ENCODE data around the gene FAM98C. TPM values are rescaled to one million over a fixed set of nuclear protein-coding genes. Genes with fewer than 3 reads are reported as not detected.

FAM98C gene
- polyA plus RNA-seq (4.5 to 9.5 TPM (median 5.8 TPM) in 3 replicates), polyA minus RNA-seq (2.3 to 6.9 TPM (median 4.2 TPM) in 3 replicates)
- 2.0 TPM for polyA plus RNA-seq (2011; ENCODE audit: low read depth)
- polyA plus RNA-seq (2011; cell fraction: cytosol; rRNA removed), result 2.7 and 8.1 TPM in 2 replicates
- 9.7 and 12.4 TPM in 2 replicates for polyA plus RNA-seq (2011; cell fraction: nucleus; rRNA removed)
- 8.2 and 10.2 TPM in 2 replicates for polyA plus RNA-seq (2012; ENCODE audit: low replicate concordance)
- polyA minus RNA-seq (2011; cell fraction: cytosol; rRNA and poly(A)+ RNA removed), result 9.0 TPM
- polyA minus RNA-seq (2011; cell fraction: nucleus; rRNA and poly(A)+ RNA removed), result 1.5 and 3.4 TPM in 2 replicates

DNA sequence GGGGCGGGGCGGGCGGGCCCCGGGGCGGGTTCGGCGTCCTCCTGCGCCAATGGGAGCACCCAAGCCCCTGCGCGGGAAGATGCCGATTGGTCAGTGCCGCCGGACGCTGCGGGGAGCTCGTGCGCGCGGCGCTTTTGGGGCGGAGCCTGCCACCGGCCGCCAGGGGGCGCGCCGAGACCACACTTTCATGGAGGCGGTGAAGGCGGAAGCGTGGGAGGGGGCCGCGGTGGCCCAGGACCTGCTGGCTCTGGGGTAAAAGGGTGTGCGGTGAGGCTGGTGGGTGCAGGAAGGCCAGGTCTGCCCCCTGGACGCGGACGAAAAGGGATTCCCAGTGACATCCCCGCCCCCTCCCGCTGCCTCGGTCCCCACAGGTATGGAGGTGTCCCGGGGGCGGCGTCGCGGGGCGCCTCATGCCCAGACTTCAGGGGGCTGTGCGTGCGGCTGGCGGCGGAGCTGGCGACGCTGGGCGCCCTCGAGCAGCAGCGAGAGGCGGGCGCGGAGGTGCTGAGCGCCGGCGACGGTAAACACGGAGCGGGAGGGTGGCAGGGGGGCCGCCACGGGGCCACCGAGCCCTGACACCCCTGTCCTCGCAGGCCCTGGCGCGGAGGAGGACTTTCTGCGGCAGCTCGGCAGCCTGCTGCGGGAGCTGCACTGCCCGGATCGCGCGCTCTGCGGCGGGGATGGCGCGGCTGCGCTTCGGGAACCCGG is at the start of gene FAM98C:
Gene FAM98C, plus strand, starts transcription at position 127 of the 708 bp plus-strand sequence. Its CDS starts 61 bp downstream, at position 188.
- Histone ChIP-seq H3K79me2 (ENCODE audit: control insufficient read depth, insufficient read depth, low read length) (no peaks in the 10 kb centered on the region), H4K20me1 (ENCODE audit: control insufficient read depth, extremely low read depth, insufficient read depth, low read length) (no peaks in the 10 kb centered on the region), H3K4me2 (ENCODE audit: control insufficient read depth, extremely low read depth, insufficient read depth, low read depth, low read length) (peak within 1 kb of the TSS; percentile 91), H3K4me1 (ENCODE audit: control insufficient read depth, extremely low read depth, insufficient read depth, low read length) (peaks cover 4% of the 10 kb centered on the region), H3K9me3 (ENCODE audit: control insufficient read depth, low read depth, low read length) (no peaks in the 10 kb centered on the region), H2AFZ (ENCODE audit: control insufficient read depth, low read length) (peak within 1 kb of the TSS; percentile 88), H3K9ac (ENCODE audit: control insufficient read depth, extremely low read depth, insufficient read depth, low read length) (peak within 1 kb of the TSS; percentile 78), H3K4me3 (ENCODE audit: control insufficient read depth in 2 of 3, extremely low read depth in 1 of 3, insufficient read depth in 2 of 3, low read depth in 1 of 3, low read length in 3 of 3) (peak within 1 kb of the TSS; percentile 72 to 88 (median 76)), H3K27ac (ENCODE audit: control insufficient read depth, insufficient read depth, low read length) (peak within 1 kb of the TSS; percentile 36), H3K27me3 (ENCODE audit: control insufficient read depth, extremely low read depth, insufficient read depth, low read length) (no peaks in the 10 kb centered on the region), H3K36me3 (ENCODE audit: control insufficient read depth in 2 of 2, extremely low read depth in 1 of 2, insufficient read depth in 2 of 2, low read length in 2 of 2) (peaks cover 0 to 4% of the 10 kb centered on the region in 2 experiments), H3K9me1 (ENCODE audit: control insufficient read depth, extremely low read depth, insufficient read depth, low read length) (no peaks in the 10 kb centered on the region)
- dilution Hi-C loops (cut with MboI; ENCODE audit: extremely low pct_ligation_motif_present, low sequenced_read_pairs), result no loop called here
- no peak for FAIRE-seq
- TF ChIP-seq EZH2 (IDR thresholded peaks at IDR 0.05; ENCODE audit: low read length), result no peak
- TF ChIP-seq, protein P1, sequence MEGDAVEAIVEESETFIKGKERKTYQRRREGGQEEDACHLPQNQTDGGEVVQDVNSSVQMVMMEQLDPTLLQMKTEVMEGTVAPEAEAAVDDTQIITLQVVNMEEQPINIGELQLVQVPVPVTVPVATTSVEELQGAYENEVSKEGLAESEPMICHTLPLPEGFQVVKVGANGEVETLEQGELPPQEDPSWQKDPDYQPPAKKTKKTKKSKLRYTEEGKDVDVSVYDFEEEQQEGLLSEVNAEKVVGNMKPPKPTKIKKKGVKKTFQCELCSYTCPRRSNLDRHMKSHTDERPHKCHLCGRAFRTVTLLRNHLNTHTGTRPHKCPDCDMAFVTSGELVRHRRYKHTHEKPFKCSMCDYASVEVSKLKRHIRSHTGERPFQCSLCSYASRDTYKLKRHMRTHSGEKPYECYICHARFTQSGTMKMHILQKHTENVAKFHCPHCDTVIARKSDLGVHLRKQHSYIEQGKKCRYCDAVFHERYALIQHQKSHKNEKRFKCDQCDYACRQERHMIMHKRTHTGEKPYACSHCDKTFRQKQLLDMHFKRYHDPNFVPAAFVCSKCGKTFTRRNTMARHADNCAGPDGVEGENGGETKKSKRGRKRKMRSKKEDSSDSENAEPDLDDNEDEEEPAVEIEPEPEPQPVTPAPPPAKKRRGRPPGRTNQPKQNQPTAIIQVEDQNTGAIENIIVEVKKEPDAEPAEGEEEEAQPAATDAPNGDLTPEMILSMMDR (optimal IDR thresholded peaks at IDR 0.05 in 1 of 3, IDR thresholded peaks at IDR 0.05 in 1 of 3, conservative IDR thresholded peaks at IDR 0.05 in 1 of 3; ENCODE audit: extremely low read depth in 1 of 3, insufficient read depth in 2 of 3, low read length in 3 of 3), result peak; percentile 68 to 89 (median 86)
- peak; percentile 75 for DNase-seq (ENCODE audit: low read depth, low spot score)

DNA sequence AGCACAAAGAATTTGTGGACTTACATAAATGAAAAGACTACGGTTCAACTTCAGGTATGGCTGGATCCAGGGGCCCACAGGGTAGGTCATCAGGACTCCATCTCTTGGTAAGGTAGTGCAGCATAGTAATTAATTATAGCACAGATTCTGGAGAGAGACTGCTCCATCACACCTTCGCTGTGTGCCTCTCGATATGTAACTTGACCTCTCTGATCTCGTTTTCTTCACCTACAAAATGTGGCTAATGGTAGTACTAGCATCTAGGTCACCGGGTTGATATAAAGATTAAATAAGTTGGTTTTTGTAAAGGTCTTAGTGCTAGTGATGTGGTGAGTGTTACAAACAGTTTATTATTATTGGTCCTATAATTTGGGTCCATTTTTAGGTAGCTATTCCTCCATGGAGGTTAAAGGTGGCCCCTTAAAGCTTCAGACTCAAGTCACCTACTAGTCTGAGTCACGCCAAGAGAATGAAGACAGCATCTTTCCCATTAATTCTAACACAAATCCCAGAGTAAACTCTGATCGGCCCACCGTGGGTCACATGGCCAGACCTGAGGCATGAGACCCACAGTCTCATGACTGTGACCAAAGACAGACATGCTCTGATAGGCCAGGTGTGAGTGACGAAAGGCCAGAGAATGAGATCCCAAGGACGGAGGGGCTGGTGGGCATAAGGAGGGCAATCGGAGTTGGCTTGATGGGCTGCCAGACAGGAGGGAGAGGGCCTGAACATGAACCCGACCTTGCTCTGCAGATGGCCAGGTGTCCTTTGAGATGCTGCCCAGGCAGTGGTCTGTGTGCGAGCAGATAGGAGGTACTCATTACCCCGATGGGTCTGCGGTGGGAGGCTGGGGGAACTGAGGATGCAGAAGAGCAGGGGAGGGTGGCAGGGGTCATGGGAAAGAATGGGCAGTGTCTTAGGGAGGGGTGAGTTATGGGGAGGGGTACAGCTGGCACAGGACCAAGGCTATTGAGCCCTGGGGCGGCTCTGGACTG is 46.9 kb upstream of the FAM98C start:
- DNase-seq (ENCODE audit: low read depth, low spot score) (no peak), FAIRE-seq (no peak)
- H3K4me3 ChIP-seq (ENCODE audit: control insufficient read depth in 2 of 3, extremely low read depth in 1 of 3, insufficient read depth in 2 of 3, low read depth in 1 of 3, low read length in 3 of 3), result no peak overlapping the region
- H3K9me1 ChIP-seq (ENCODE audit: control insufficient read depth, extremely low read depth, insufficient read depth, low read length), result no peaks in the 10 kb centered on the region
- no peaks in the 10 kb centered on the region for H3K4me1 ChIP-seq (ENCODE audit: control insufficient read depth, extremely low read depth, insufficient read depth, low read length)
- H3K9ac ChIP-seq (ENCODE audit: control insufficient read depth, extremely low read depth, insufficient read depth, low read length), result no peak overlapping the region
- H2AFZ ChIP-seq (ENCODE audit: control insufficient read depth, low read length), result no peak overlapping the region
- no peak overlapping the region for H3K27ac ChIP-seq (ENCODE audit: control insufficient read depth, insufficient read depth, low read length)
- H3K9me3 ChIP-seq (ENCODE audit: control insufficient read depth, low read depth, low read length), result no peaks in the 10 kb centered on the region
- dilution Hi-C loops (cut with MboI; ENCODE audit: extremely low pct_ligation_motif_present, low sequenced_read_pairs), result no loop called here
- no peaks in the 10 kb centered on the region for H3K79me2 ChIP-seq (ENCODE audit: control insufficient read depth, insufficient read depth, low read length)
- H3K4me2 ChIP-seq (ENCODE audit: control insufficient read depth, extremely low read depth, insufficient read depth, low read depth, low read length), result no peak overlapping the region
- H4K20me1 ChIP-seq (ENCODE audit: control insufficient read depth, extremely low read depth, insufficient read depth, low read length), result no peaks in the 10 kb centered on the region
- H3K27me3 ChIP-seq (ENCODE audit: control insufficient read depth, extremely low read depth, insufficient read depth, low read length), result peaks cover 26% of the 10 kb centered on the region
- TF ChIP-seq, protein P1 (optimal IDR thresholded peaks at IDR 0.05 in 1 of 3, IDR thresholded peaks at IDR 0.05 in 1 of 3, conservative IDR thresholded peaks at IDR 0.05 in 1 of 3; ENCODE audit: extremely low read depth in 1 of 3, insufficient read depth in 2 of 3, low read length in 3 of 3), result no peak
- TF ChIP-seq EZH2 (IDR thresholded peaks at IDR 0.05; ENCODE audit: low read length), result no peak
- H3K36me3 ChIP-seq (ENCODE audit: control insufficient read depth in 2 of 2, extremely low read depth in 1 of 2, insufficient read depth in 2 of 2, low read length in 2 of 2), result no peaks in the 10 kb centered on the region

Measured in keratinocyte (primary cell).